ENCODE data around the gene PROKR2. TPM values are rescaled to one million over a fixed set of nuclear protein-coding genes. Genes with fewer than 3 reads are reported as not detected.

PROKR2 gene
- total RNA-seq = under 1 TPM in 1 of 4 donors, not detected in 3; 0.83 TPM

DNA sequence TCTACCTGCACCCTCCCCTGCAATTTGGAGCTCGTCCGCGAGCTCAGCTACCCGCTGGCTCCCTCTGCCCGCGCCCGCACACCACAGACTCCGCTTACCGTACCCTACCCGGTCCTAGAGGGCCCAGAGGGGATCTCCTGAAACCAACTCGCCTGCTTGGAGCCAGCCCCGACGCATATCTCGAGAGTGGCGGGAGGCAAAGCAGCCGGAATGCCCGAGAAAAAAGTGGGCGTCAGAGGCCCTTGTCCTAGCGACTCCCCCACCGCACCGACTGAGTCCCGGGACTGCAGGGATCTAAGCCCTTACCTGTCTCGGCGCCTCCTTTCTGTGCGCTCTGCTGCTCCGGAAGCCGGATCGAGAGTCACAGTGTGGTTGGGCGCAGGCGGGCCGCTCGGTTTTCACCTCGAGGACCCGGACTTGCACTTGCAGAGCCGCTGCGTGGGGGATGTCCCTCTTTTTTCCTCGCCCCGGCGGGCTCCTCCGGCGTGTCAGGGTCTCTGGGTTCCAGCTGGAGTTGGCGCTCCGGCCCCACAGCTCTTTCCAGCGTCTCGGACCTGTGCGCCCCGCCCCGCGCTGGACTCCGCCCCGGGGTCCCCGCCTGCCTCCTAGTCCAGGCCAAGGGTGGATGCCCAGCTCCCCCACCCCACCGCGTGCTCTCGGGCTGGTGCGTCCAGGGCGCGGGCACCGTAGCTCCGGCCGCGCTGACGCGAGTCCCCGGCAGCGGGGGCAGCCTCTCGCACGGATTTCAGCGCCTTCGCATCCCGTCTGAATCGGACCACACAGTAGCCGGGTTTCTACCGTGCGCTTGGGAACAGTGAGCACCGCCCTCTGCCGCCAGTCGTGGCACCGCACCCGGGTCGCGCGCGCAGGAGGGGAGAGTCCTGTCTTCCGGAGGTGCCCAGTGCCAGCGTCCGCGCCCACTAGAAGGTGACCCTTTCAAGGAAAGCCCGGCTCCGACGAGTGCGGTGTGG, at the start of gene PROKR2:
Gene PROKR2, minus strand, starts transcription at position 767 of the 971 bp plus-strand sequence. CDS start 2,585 bp downstream, outside the sequence.
- TF ChIP-seq, protein P1, sequence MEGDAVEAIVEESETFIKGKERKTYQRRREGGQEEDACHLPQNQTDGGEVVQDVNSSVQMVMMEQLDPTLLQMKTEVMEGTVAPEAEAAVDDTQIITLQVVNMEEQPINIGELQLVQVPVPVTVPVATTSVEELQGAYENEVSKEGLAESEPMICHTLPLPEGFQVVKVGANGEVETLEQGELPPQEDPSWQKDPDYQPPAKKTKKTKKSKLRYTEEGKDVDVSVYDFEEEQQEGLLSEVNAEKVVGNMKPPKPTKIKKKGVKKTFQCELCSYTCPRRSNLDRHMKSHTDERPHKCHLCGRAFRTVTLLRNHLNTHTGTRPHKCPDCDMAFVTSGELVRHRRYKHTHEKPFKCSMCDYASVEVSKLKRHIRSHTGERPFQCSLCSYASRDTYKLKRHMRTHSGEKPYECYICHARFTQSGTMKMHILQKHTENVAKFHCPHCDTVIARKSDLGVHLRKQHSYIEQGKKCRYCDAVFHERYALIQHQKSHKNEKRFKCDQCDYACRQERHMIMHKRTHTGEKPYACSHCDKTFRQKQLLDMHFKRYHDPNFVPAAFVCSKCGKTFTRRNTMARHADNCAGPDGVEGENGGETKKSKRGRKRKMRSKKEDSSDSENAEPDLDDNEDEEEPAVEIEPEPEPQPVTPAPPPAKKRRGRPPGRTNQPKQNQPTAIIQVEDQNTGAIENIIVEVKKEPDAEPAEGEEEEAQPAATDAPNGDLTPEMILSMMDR (IDR thresholded peaks at IDR 0.05) = no peak
- no peak for TF ChIP-seq POLR2A (IDR thresholded peaks at IDR 0.05)
- H3K4me1 ChIP-seq = no peaks in the 10 kb centered on the region

DNA sequence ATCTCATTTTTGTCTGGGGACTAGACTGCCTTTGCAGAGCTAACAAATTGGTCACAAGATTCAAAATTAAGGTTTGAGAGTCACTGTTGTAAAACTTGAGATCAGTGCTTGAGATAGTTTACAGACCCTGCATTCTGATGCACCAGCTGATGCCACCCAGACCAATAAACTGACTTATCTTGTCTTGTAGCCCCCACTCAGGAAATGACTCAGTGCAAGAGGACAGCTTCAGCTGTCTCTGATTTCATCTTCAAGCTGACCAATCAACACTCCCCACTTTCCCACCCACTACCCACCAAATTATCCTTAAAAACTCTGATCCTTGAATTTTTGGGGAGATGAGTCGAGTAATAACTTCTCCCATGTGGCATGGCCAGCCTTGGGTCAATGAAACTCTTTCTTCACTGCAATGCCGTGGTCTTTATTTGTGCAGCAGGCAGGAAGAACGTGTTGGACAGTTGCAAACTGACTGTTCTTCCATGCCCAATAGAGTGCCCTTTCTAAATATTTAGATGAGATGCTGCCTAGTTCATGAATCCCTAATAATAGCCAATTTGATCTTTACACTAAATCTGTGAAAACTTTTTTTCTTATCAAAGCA, 48.3 kb upstream of the PROKR2 start:
- TF ChIP-seq POLR2A (IDR thresholded peaks at IDR 0.05) = no peak
- TF ChIP-seq, protein P1 (IDR thresholded peaks at IDR 0.05) = no peak
- no peaks in the 10 kb centered on the region for H3K36me3 ChIP-seq
- DNase-seq = no peak
- no peak overlapping the region for H3K4me3 ChIP-seq
- no peaks in the 10 kb centered on the region for H3K9me3 ChIP-seq
- no peaks in the 10 kb centered on the region for H3K27me3 ChIP-seq
- intact Hi-C loops (cut with DNase I; ENCODE audit: low total_unique reads) = no loop called here
- no peaks in the 10 kb centered on the region for H3K4me1 ChIP-seq
- H3K27ac ChIP-seq = no peak overlapping the region

More for the DNA sequence above, at the start of gene PROKR2:
- intact Hi-C loops (cut with DNase I; ENCODE audit: low total_unique reads) = no loop called here
- H3K27ac ChIP-seq = no peak within 1 kb of the TSS
- no peaks in the 10 kb centered on the region for H3K9me3 ChIP-seq
- H3K4me3 ChIP-seq = no peak within 1 kb of the TSS
- H3K36me3 ChIP-seq = no peaks in the 10 kb centered on the region
- DNase-seq = no peak
- H3K27me3 ChIP-seq = peaks cover 0 to 8% of the 10 kb centered on the region in 2 donors

DNA sequence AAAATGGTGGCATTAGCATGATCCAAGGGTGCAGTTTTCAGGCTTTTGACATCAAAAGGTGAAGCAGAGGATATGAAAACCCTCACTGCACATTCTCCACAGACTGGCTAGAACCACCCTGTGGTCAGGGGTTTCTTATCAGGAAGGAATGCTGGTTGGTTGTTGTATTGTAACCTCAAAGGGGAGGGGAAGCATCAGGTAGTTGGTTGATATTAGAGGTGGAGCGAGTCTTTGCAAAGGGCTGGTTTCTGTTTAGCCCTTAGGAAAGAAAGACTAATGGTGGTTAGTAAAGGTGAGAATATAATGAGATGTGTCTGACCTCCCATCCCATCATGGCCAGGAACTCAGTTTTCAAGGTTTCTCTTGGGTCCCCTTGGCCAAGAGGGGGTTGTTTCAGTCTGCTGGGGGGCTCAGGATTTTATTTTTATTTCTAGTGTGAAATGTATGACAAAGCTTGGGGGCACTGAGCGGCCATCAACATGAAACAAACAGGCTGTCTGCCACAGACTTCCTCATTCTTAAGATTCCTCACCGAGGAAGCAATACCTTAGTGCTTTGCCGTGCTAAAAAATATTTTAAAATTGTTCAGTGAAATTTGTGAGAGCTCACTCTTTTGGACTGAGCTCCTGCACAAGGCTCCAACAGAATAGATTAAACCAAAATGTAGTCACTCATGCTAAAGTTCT, 47.5 kb upstream of the PROKR2 start:
- H3K27me3 ChIP-seq = no peaks in the 10 kb centered on the region
- TF ChIP-seq, protein P1 (IDR thresholded peaks at IDR 0.05) = no peak
- no peak for TF ChIP-seq POLR2A (IDR thresholded peaks at IDR 0.05)
- H3K4me3 ChIP-seq = no peak overlapping the region
- no peak for DNase-seq
- H3K27ac ChIP-seq = no peak overlapping the region
- no peaks in the 10 kb centered on the region for H3K9me3 ChIP-seq
- H3K4me1 ChIP-seq = no peaks in the 10 kb centered on the region
- intact Hi-C loops (cut with DNase I; ENCODE audit: low total_unique reads) = no loop called here
- H3K36me3 ChIP-seq = no peaks in the 10 kb centered on the region

DNA sequence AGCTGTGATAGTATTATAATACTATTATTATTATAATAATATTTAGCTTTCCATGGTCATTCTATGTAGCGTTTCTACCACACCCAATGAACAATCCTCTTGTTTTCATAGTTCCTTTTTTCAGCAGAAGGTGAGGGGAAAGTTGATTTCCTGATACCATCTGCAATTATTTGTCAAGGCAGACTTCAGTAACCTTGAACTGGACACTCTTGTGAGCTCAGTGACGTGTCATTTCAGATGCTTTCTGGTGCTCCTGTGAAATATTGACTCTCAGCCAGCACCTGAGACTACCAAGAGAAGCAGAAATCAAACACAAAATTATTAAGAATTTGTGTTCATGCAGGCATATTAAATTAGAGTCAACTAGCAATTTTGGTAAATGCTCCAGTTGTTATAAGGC, 46.0 kb upstream of the PROKR2 start:
- Histone ChIP-seq H3K4me1 (no peaks in the 10 kb centered on the region), H3K9me3 (no peaks in the 10 kb centered on the region), H3K36me3 (no peaks in the 10 kb centered on the region), H3K4me3 (no peak overlapping the region), H3K27me3 (no peaks in the 10 kb centered on the region), H3K27ac (no peak overlapping the region)
- DNase-seq = no peak
- intact Hi-C loops (cut with DNase I; ENCODE audit: low total_unique reads) = no loop called here
- TF ChIP-seq, protein P1 (IDR thresholded peaks at IDR 0.05) = no peak
- TF ChIP-seq POLR2A (IDR thresholded peaks at IDR 0.05) = no peak
